GM12878 (cell line): ENCODE measurements around the gene PAQR9.

ENCODE experiments used
- BACH1 ChIP-seq: fragments of 450-650 bp; IDR thresholded peaks from 2 replicates; pipeline ENCODE4 v1.6.1; 2017; ENCODE audit warnings: mild to moderate bottlenecking, borderline replicate concordance
- CTCF ChIP-seq, 3 experiments: IDR thresholded peaks in 2 of 3; conservative IDR thresholded peaks in 1 of 3; 2 replicates each; pipeline ENCODE4 v1.5.1; 2011; ENCODE audit warnings: low read depth in 3 of 3, low read length in 3 of 3, mild to moderate bottlenecking in 3 of 3, control low read depth in 2 of 3, moderate library complexity in 2 of 3, inconsistent platforms in 1 of 3, mixed read lengths in 1 of 3; ENCODE audit not compliant: control insufficient read depth in 2 of 3, insufficient read depth in 1 of 3; ENCODE audit errors: extremely low read depth in 1 of 3
- GABPA ChIP-seq: IDR thresholded peaks from 2 replicates; pipeline ENCODE4 v1.6.1; 2014; ENCODE audit warnings: antibody characterized with exemption, low read depth, mild to moderate bottlenecking, inconsistent platforms
- JUNB ChIP-seq: IDR thresholded peaks from 2 replicates; pipeline ENCODE4 v1.6.1; 2016; ENCODE audit warnings: antibody characterized with exemption, mild to moderate bottlenecking
- MXI1 ChIP-seq: fragments of 150-350 bp; IDR thresholded peaks from 2 replicates; pipeline ENCODE4 v1.6.1; 2011; ENCODE audit warnings: low read depth, mild to moderate bottlenecking, inconsistent platforms, low read length, improper control_type of control experiment
- POLR2AphosphoS5 ChIP-seq: IDR thresholded peaks from 2 replicates; pipeline ENCODE4 v1.6.1; 2011; ENCODE audit warnings: mild to moderate bottlenecking, low read length, inconsistent platforms
- RFX5 ChIP-seq: IDR thresholded peaks from 2 replicates; pipeline ENCODE4 v1.6.1; 2011; ENCODE audit warnings: low read depth, low read length, improper control_type of control experiment
- SUZ12 ChIP-seq: fragments of 200-600 bp; sonication (generic); IDR thresholded peaks from one replicate; pipeline ENCODE4 v1.6.1; 2018; ENCODE audit warnings: antibody characterized with exemption, mild to moderate bottlenecking; ENCODE audit not compliant: unreplicated experiment
- TAF1 ChIP-seq: IDR thresholded peaks from 2 replicates; pipeline ENCODE4 v1.6.1; 2011; ENCODE audit warnings: mild to moderate bottlenecking, low read depth, low read length, borderline replicate concordance
- TCF3 ChIP-seq: IDR thresholded peaks from 2 replicates; pipeline ENCODE4 v1.6.1; 2012; ENCODE audit warnings: low read depth, mild to moderate bottlenecking, low read length, borderline replicate concordance; ENCODE audit not compliant: insufficient read depth
- TCF7 ChIP-seq: IDR thresholded peaks from 2 replicates; pipeline ENCODE4 v1.6.1; 2014; ENCODE audit warnings: antibody characterized with exemption, borderline replicate concordance
- ZBTB4 ChIP-seq: fragments of 450-650 bp; formaldehyde crosslinking; IDR thresholded peaks from 2 replicates; pipeline ENCODE4 v1.4.0; 2022; ENCODE audit warnings: mild to moderate bottlenecking, moderate library complexity

GRCh38 chr3:142944342-142944741 is 19.1 kb downstream of the PAQR9 start:
- TF ChIP-seq RFX5 (no peak), GABPA (no peak), CTCF (IDR thresholded peaks at IDR 0.05 in 2 of 3, conservative IDR thresholded peaks at IDR 0.05 in 1 of 3; ENCODE audit: control insufficient read depth in 2 of 3, extremely low read depth in 1 of 3, insufficient read depth in 1 of 3, low read depth in 3 of 3, low read length in 3 of 3) (no peak), TCF3 (no peak), TCF7 (no peak), BACH1 (no peak), SUZ12 (no peak), POLR2AphosphoS5 (no peak), ZBTB4 (CRISPR knock-in tag) (no peak), JUNB (no peak), MXI1 (no peak), TAF1 (no peak)
